H1 (cell line): ENCODE data around the gene SMIM29. TPM values are rescaled to one million over a fixed set of nuclear protein-coding genes. Genes with fewer than 3 reads are reported as not detected.

Experiments
- ATF3 ChIP-seq: IDR thresholded peaks from 2 replicates; pipeline ENCODE4 v1.6.1; 2011; ENCODE audit warnings: low read depth, mild to moderate bottlenecking, low read length; ENCODE audit not compliant: insufficient read depth
- BACH1 ChIP-seq: IDR thresholded peaks from 2 replicates; pipeline ENCODE4 v1.6.1; 2012; ENCODE audit warnings: low read length, improper control_type of control experiment
- BCL11A ChIP-seq, 2 experiments: IDR thresholded peaks; one replicate each; pipeline ENCODE4 v1.6.1; 2011; ENCODE audit warnings: low read depth in 2 of 2, low read length in 2 of 2, mild to moderate bottlenecking in 2 of 2
- EP300 ChIP-seq, 2 experiments: IDR thresholded peaks; 1 replicate in 1 of 2; 2 replicates in 1 of 2; pipeline ENCODE4 v1.6.1; 2011 to 2012; ENCODE audit warnings: low read depth in 2 of 2, low read length in 2 of 2, mild to moderate bottlenecking in 2 of 2, borderline replicate concordance in 1 of 2, inconsistent platforms in 1 of 2, moderate library complexity in 1 of 2
- JUND ChIP-seq: IDR thresholded peaks from 2 replicates; pipeline ENCODE4 v1.6.1; 2011; ENCODE audit warnings: mild to moderate bottlenecking, improper control_type of control experiment, low read length
- MAX ChIP-seq: IDR thresholded peaks from 2 replicates; pipeline ENCODE4 v1.6.1; 2012; ENCODE audit warnings: inconsistent platforms
- RXRA ChIP-seq: IDR thresholded peaks from 2 replicates; pipeline ENCODE4 v1.6.1; 2011; ENCODE audit warnings: low read depth, mild to moderate bottlenecking, low read length, moderate library complexity; ENCODE audit not compliant: insufficient read depth
- polyA plus RNA-seq, 7 experiments: library from polyadenylated mRNA; depleted of rRNA in 3 of 7; stranded (reverse) in 5 of 7; unstranded in 2 of 7; fragments of >200 nt in 5 of 7; fragments of 200-250 nt in 2 of 7; gene quantifications; 1 replicate in 5 of 7; 2 replicates in 1 of 7; 4 replicates in 1 of 7; pipeline versions ENCODE4 v1.2.1 to v1.2.3, GENCODE V29; 2011 to 2013; ENCODE audit warnings: missing spikeins in 2 of 7, mixed read lengths in 2 of 7
- total RNA-seq: library from RNA; stranded (reverse); fragmentation: NEBNext Ultra II Directional; extraction: Animal tissue kit (Norgen Biotek cat#: 25700); gene quantifications from 2 replicates; pipeline ENCODE4 v1.2.1, GENCODE V29; 2021

The SMIM29 gene
- total and polyA plus RNA-seq, 2 of the 8 experiments (the other 6 are each of a cell fraction or from before 2014, with no cell fraction given) = 7.0 to 22.4 TPM

- TF ChIP-seq JUND (peak; percentile 77), BACH1 (peak; percentile 52; the same call in 1 of the 2 replicates), ATF3 (no peak), BCL11A (IDR thresholded peaks at IDR 0.05; ENCODE audit: low read depth in 2 of 2, low read length in 2 of 2) (no peak), EP300 (IDR thresholded peaks at IDR 0.05; ENCODE audit: borderline replicate concordance in 1 of 2, low read depth in 2 of 2, low read length in 2 of 2) (peak in 1 of 2 experiments; percentile 43; a peak in 1 of 3 replicates), RXRA (0 out of 2 replicates have a peak, but pooled peaks have one; percentile 72), MAX (peak; percentile 90)
These were observed 13.3 kb downstream of the SMIM29 start (continued) for GRCh38 chr6:34235307-34236130.
